ENCODE results near the gene CENPU.

CENPU gene

DNA sequence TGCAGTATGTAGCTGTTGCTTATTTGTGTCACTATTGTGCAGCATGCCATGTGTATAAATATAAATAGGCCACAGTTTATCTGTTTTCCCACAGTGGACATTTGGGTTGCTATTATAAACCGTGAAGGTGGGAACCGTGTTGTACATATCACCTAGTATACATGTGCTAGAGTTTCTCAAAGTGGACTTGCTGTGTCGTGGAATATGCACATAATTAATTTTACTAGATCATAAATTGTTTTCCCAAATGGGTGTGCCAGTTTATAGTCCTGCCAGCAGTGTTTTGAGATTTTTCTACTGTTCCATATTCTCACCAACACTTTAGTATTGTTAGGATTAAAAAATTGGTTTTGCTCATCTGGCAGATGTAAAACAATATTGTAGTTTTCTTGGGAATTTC is 45.9 kb downstream of the CENPU start:
- Histone ChIP-seq H2AFZ (ENCODE audit: low read length, unreplicated experiment) (no peak overlapping the region), H3K27ac (ENCODE audit: low read depth, low read length) (peak overlapping the region; percentile 65), H3K36me3 (ENCODE audit: insufficient read depth, low read length) (peaks cover 14% of the 10 kb centered on the region), H3K4me1 (ENCODE audit: control insufficient read depth, insufficient read depth, low read length, unreplicated experiment) (peaks cover 17% of the 10 kb centered on the region), H3K4me3 (ENCODE audit: low read depth, low read length) (no peak overlapping the region), H3K79me2 (ENCODE audit: control insufficient read depth, insufficient read depth, low read length, unreplicated experiment) (no peaks in the 10 kb centered on the region), H3K27me3 (ENCODE audit: insufficient read depth, low read length) (no peaks in the 10 kb centered on the region)

DNA sequence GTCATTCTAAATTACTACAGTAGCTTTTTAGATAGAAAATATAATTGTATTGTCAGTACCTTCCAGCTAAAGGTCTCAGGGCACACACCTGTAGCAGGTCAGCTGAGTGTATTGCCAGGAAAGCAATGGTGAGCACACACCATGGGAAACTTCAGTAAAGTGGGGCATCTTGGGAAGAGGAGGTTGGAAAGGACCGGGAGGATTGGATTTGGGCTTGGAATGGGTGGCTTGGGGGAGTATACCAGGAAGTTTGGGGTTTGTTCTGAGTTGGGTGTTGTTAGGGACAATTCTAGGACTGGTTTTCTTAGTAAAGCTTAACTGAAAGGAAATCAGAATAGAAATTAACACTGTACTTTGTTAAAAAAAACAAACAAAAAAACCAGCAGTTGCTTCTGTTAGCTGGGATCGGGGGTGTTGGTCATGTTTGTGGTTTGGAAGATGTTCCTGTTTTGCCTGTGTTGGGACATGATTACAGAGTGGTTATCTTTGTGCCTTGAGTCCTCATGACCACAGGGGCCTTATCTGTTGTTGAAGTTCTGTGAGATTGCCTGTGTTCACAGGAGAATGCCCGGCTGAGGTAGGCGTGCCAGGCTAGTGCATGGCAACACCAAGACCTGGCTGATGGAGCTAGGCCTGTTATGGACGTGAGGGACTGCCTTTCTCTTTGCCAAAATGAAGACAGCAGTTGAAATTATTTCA is 49.3 kb downstream of the CENPU start:
- Histone ChIP-seq H3K4me3 (ENCODE audit: low read depth, low read length) (no peak overlapping the region), H3K27ac (ENCODE audit: low read depth, low read length) (no peak overlapping the region), H3K4me1 (ENCODE audit: control insufficient read depth, insufficient read depth, low read length, unreplicated experiment) (peaks cover 17% of the 10 kb centered on the region), H3K36me3 (ENCODE audit: insufficient read depth, low read length) (no peaks in the 10 kb centered on the region), H2AFZ (ENCODE audit: low read length, unreplicated experiment) (no peak overlapping the region), H3K27me3 (ENCODE audit: insufficient read depth, low read length) (no peaks in the 10 kb centered on the region), H3K79me2 (ENCODE audit: control insufficient read depth, insufficient read depth, low read length, unreplicated experiment) (no peaks in the 10 kb centered on the region)

DNA sequence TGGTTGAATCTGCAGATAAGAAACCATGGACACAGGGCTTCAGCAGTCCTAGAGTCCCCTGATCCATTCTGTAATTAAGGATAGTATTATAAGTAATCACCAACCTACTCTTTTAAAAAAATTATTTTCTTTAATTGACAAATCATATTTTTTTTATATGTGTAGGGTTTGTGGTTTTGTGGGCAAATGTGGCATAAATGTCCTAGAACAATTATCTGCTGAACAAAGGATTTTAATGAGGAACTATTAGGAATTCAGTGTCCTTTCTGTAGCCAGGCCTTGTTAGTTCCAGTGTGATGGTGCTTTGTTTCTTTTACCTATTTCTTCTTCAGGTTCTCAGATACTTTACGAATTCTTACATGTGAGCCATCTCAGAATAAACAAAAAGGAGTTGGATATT is 52.0 kb downstream of the CENPU start:
- Histone ChIP-seq H3K79me2 (ENCODE audit: control insufficient read depth, insufficient read depth, low read length, unreplicated experiment) (no peaks in the 10 kb centered on the region), H3K27me3 (ENCODE audit: insufficient read depth, low read length) (no peaks in the 10 kb centered on the region), H3K4me3 (ENCODE audit: low read depth, low read length) (no peak overlapping the region), H3K4me1 (ENCODE audit: control insufficient read depth, insufficient read depth, low read length, unreplicated experiment) (peaks cover 5% of the 10 kb centered on the region), H3K36me3 (ENCODE audit: insufficient read depth, low read length) (no peaks in the 10 kb centered on the region; the same call in 1 of the 2 replicates), H3K27ac (ENCODE audit: low read depth, low read length) (no peak overlapping the region), H2AFZ (ENCODE audit: low read length, unreplicated experiment) (no peak overlapping the region)

DNA sequence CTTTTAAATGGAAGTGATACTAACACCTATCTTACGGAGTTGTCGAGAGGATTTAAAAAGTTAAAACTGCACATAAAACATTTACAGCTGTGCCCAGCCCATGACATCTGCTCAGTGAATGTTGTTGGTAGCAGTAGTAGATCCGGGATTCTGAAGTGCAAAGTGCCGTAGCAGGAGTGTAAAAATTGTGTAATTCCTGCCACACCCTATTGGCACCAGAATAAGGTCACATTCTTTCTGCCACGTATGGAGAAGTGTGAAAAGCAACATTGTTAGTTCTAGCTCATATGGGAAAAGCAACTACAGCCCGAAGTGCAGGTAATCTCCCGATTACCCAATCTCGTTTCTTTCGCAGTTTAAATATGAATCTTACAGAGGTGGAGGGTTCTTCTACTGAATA is 53.2 kb downstream of the CENPU start:
- Histone ChIP-seq H3K79me2 (ENCODE audit: control insufficient read depth, insufficient read depth, low read length, unreplicated experiment) (no peaks in the 10 kb centered on the region), H3K4me1 (ENCODE audit: control insufficient read depth, insufficient read depth, low read length, unreplicated experiment) (peaks cover 5% of the 10 kb centered on the region), H3K27ac (ENCODE audit: low read depth, low read length) (no peak overlapping the region), H3K4me3 (ENCODE audit: low read depth, low read length) (no peak overlapping the region), H3K36me3 (ENCODE audit: insufficient read depth, low read length) (no peaks in the 10 kb centered on the region; the same call in 1 of the 2 replicates), H2AFZ (ENCODE audit: low read length, unreplicated experiment) (no peak overlapping the region), H3K27me3 (ENCODE audit: insufficient read depth, low read length) (no peaks in the 10 kb centered on the region)

DNA sequence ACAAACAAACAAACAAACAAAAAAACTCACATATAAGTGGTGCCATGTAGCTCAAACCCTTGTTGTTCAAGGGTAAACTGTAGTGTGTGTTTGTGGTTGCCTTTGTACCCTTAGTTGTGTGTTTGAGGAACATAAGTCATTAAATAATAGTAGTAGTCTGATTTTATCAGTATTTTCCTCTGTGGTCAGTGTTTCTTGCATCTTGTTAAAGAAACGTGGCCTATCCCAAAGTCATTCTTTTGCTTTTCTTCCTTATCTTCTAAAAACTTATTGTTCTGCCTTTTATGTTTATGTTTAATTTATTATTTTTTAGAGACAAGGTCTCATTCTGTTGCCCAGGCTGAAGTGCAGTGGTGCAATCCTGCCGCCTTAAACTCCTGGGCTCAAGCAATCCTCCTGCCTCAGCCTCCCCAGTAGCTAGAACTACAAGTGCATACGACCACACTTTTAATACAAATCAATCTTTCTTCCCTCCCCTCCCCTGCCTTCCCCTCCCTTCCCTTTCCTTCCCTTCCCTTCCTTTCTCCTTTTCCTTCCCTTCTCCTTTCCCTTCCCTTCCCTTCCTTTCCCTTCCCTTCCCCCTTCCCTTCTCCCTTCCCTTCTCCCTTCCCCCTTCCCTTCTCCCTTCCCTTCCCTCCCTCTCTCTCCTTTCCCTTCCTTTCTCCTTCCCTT is 57.9 kb downstream of the CENPU start:
- no peak overlapping the region for H3K27ac ChIP-seq (ENCODE audit: low read depth, low read length)
- H3K27me3 ChIP-seq (ENCODE audit: insufficient read depth, low read length): no peaks in the 10 kb centered on the region

DNA sequence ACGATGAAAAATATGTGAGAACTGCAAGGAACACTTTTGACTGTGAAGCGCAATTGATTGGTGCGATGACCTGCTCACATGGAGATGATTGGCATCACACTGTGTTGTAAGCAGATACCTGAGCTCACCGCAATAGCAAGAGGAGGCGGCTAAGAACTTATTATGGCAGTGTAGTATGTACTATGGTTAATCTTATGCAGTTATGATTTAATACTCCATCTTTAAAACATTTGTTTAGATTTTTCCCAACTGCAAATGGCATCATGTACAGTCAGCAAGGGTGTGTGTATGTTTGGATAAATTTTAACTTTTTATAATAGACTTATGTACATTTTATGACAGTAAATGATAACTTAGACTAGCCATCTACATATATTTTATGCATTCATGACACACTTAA is 58.9 kb downstream of the CENPU start:
- Histone ChIP-seq H3K36me3 (ENCODE audit: insufficient read depth, low read length) (peaks cover 4% of the 10 kb centered on the region), H3K79me2 (ENCODE audit: control insufficient read depth, insufficient read depth, low read length, unreplicated experiment) (no peaks in the 10 kb centered on the region), H3K4me3 (ENCODE audit: low read depth, low read length) (no peak overlapping the region), H3K27ac (ENCODE audit: low read depth, low read length) (no peak overlapping the region), H3K4me1 (ENCODE audit: control insufficient read depth, insufficient read depth, low read length, unreplicated experiment) (no peaks in the 10 kb centered on the region), H2AFZ (ENCODE audit: low read length, unreplicated experiment) (no peak overlapping the region), H3K27me3 (ENCODE audit: insufficient read depth, low read length) (no peaks in the 10 kb centered on the region)

More for the DNA sequence above, 57.9 kb downstream of the CENPU start:
- H3K79me2 ChIP-seq (ENCODE audit: control insufficient read depth, insufficient read depth, low read length, unreplicated experiment): no peaks in the 10 kb centered on the region
- no peak overlapping the region for H3K4me3 ChIP-seq (ENCODE audit: low read depth, low read length)
- H2AFZ ChIP-seq (ENCODE audit: low read length, unreplicated experiment): no peak overlapping the region
- peaks cover 4% of the 10 kb centered on the region for H3K36me3 ChIP-seq (ENCODE audit: insufficient read depth, low read length)
- H3K4me1 ChIP-seq (ENCODE audit: control insufficient read depth, insufficient read depth, low read length, unreplicated experiment): no peaks in the 10 kb centered on the region

DNA sequence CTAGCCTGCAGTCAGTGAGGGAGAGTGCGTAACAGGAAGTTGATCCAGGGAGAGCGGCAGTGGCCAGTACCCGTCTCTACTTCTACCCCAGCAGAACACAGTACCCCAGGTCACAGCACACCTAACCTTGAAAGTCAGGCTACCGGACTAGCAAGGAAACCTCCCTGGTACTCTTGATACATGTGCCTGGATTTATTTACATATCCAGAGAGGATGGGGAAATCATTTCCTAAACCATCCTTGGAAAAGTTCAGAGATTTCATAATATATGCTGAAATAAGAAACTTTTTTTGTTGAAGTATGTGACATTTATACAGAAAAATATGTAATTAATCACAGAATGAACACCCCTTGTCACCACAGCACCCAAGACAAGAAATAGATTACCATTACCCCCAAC is 59.9 kb downstream of the CENPU start:
- H3K36me3 ChIP-seq (ENCODE audit: insufficient read depth, low read length): peaks cover 4% of the 10 kb centered on the region

DNA sequence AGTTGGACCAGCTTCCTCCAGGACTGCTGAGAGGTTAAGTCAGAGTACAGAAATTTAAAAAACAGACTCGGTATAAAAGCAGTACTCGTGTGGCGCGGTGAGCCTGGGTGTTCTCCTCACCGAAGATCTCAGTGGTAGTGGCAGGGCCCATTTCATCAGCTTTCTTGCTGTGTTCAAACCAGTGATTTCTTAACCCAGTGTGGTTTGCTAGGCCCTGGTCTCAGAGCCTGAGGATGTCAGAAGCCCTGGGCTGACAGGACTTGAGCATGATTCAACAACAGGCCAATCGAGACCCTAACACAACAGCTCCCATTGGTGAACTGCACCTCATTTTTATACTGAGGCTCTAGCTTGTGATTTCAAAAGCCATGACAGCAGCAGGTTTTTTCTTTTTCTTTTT is 61.2 kb downstream of the CENPU start:
- peaks cover 11% of the 10 kb centered on the region for H3K36me3 ChIP-seq (ENCODE audit: insufficient read depth, low read length)
- no peak overlapping the region for H3K27ac ChIP-seq (ENCODE audit: low read depth, low read length)
- H3K27me3 ChIP-seq (ENCODE audit: insufficient read depth, low read length): no peaks in the 10 kb centered on the region
- peaks cover 5% of the 10 kb centered on the region for H3K4me1 ChIP-seq (ENCODE audit: control insufficient read depth, insufficient read depth, low read length, unreplicated experiment)
- H3K4me3 ChIP-seq (ENCODE audit: low read depth, low read length): no peak overlapping the region
- H3K79me2 ChIP-seq (ENCODE audit: control insufficient read depth, insufficient read depth, low read length, unreplicated experiment): no peaks in the 10 kb centered on the region
- H2AFZ ChIP-seq (ENCODE audit: low read length, unreplicated experiment): no peak overlapping the region

More for the DNA sequence above, 59.9 kb downstream of the CENPU start:
- Histone ChIP-seq H3K4me1 (ENCODE audit: control insufficient read depth, insufficient read depth, low read length, unreplicated experiment) (no peaks in the 10 kb centered on the region), H3K27me3 (ENCODE audit: insufficient read depth, low read length) (no peaks in the 10 kb centered on the region), H2AFZ (ENCODE audit: low read length, unreplicated experiment) (no peak overlapping the region), H3K79me2 (ENCODE audit: control insufficient read depth, insufficient read depth, low read length, unreplicated experiment) (no peaks in the 10 kb centered on the region), H3K27ac (ENCODE audit: low read depth, low read length) (no peak overlapping the region), H3K4me3 (ENCODE audit: low read depth, low read length) (no peak overlapping the region)

DNA sequence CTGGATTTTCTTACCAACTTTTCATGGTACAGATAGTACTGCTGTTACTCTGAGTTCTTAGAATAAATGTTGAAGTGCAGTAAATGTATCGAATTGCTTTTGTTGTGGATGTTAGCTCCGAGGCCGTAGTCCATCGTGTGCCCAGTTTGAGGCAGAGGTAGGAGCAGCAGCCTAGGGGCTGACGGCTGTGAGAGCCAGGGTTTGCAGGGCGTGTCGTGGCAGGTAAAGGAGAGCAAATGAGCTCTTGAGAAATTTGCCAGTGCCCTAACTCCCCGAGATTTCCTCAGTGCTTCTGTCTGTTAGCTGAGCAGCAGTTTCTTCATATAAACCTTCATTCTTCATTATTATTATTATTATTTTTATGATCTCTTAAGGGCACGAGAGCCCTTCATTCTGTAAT is 62.8 kb downstream of the CENPU start:
- Histone ChIP-seq H2AFZ (ENCODE audit: low read length, unreplicated experiment) (no peak overlapping the region), H3K79me2 (ENCODE audit: control insufficient read depth, insufficient read depth, low read length, unreplicated experiment) (no peaks in the 10 kb centered on the region), H3K4me1 (ENCODE audit: control insufficient read depth, insufficient read depth, low read length, unreplicated experiment) (peaks cover 5% of the 10 kb centered on the region), H3K4me3 (ENCODE audit: low read depth, low read length) (no peak overlapping the region), H3K27ac (ENCODE audit: low read depth, low read length) (no peak overlapping the region), H3K36me3 (ENCODE audit: insufficient read depth, low read length) (peaks cover 12% of the 10 kb centered on the region; the same call in 1 of the 2 replicates), H3K27me3 (ENCODE audit: insufficient read depth, low read length) (no peaks in the 10 kb centered on the region)

DNA sequence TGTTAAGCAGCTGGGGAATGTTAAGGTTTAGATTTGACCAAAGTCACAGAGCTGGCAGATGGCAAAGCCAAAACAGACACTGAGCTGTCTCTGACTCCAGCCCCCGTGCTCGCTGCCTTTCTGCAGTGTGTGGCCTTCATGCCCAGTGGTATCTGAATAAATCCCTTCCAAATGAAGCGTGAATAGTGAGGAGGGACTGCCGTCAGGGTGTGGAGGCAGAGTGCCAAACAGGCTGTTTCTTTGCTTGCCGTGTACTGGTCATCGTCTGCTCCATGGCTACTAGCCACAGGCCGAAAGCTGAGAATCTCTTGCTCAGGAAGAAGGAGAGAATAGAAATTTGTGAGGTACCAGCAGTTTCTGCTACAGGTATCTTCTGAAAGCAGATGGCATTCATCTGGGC is 64.6 kb downstream of the CENPU start:
- Histone ChIP-seq H3K36me3 (ENCODE audit: insufficient read depth, low read length) (peaks cover 12% of the 10 kb centered on the region; the same call in 1 of the 2 replicates), H3K79me2 (ENCODE audit: control insufficient read depth, insufficient read depth, low read length, unreplicated experiment) (no peaks in the 10 kb centered on the region), H3K4me1 (ENCODE audit: control insufficient read depth, insufficient read depth, low read length, unreplicated experiment) (peaks cover 5% of the 10 kb centered on the region), H2AFZ (ENCODE audit: low read length, unreplicated experiment) (no peak overlapping the region), H3K27ac (ENCODE audit: low read depth, low read length) (no peak overlapping the region), H3K4me3 (ENCODE audit: low read depth, low read length) (no peak overlapping the region), H3K27me3 (ENCODE audit: insufficient read depth, low read length) (no peaks in the 10 kb centered on the region)

Data from ACC112 (cell line).